Peyer's patch (tissue), 4 donors: ENCODE results near the gene MRPL37.

Experiments
- POLR2A ChIP-seq, 2 donors: fragments of 450-650 bp; IDR thresholded peaks; one replicate each; pipeline ENCODE4 v1.5.1; 2017; ENCODE audit warnings: antibody characterized with exemption in 2 of 2, mild to moderate bottlenecking in 2 of 2, moderate library complexity in 2 of 2
- TF ChIP-seq, protein P1 (sequence below), 6 experiments: fragments of 450-650 bp in 4 of 6; fragments of 200-600 bp in 2 of 6; sonication (generic) in 1 of 6; IDR thresholded peaks; one replicate each; pipeline ENCODE4 v1.5.1; 2017 to 2019; ENCODE audit warnings: antibody characterized with exemption in 6 of 6, mild to moderate bottlenecking in 3 of 6, moderate library complexity in 1 of 6

DNA sequence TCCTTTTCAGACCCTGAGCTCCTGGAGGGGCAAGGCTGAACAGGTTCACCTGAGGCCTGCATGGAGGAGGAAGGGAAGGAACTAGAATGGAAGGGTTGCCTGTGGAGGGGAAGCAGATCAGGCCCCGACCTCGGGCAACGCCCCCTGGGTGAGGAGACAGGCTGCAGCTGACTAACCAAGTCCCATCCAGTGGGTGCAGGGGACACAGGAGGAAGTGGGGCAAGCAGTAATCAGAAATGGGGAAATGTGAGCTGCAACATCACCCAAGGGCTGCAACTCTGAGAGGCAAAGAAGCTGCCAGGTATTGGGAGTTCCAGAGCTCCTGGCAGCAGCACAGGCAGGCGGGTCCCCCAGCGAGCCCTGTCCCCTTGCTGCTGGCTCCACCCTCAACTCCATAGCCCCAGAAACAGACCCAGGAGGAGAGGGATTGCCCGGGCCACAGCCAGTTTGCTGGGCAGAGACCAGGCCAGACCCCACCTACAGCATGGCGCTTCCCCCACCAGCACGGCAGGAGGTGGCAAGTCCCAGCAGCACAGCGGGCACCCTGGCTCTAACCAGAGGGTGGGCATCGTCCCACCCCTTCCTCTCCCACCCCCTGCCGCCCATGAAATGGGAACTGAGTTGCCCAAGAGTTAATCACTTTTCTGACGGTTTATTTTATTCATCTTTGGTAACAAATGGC, 38.5 kb downstream of the MRPL37 start:
- TF ChIP-seq, protein P1, sequence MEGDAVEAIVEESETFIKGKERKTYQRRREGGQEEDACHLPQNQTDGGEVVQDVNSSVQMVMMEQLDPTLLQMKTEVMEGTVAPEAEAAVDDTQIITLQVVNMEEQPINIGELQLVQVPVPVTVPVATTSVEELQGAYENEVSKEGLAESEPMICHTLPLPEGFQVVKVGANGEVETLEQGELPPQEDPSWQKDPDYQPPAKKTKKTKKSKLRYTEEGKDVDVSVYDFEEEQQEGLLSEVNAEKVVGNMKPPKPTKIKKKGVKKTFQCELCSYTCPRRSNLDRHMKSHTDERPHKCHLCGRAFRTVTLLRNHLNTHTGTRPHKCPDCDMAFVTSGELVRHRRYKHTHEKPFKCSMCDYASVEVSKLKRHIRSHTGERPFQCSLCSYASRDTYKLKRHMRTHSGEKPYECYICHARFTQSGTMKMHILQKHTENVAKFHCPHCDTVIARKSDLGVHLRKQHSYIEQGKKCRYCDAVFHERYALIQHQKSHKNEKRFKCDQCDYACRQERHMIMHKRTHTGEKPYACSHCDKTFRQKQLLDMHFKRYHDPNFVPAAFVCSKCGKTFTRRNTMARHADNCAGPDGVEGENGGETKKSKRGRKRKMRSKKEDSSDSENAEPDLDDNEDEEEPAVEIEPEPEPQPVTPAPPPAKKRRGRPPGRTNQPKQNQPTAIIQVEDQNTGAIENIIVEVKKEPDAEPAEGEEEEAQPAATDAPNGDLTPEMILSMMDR (IDR thresholded peaks at IDR 0.05): no peak
- no peak for TF ChIP-seq POLR2A (IDR thresholded peaks at IDR 0.05)
